GM12875 (cell line): ENCODE measurements around the gene MTM1.
A peak's percentile ranks its signal among the peaks of the same experiment; 100 is the strongest.

Experiments used
- H3K4me3 ChIP-seq: one replicate; pipeline ENCODE4 v1.5.1; 2011; ENCODE audit warnings: low read depth, low read length, control low read depth
- TF ChIP-seq, protein P1 (sequence below): IDR thresholded peaks from 2 replicates; pipeline ENCODE4 v1.5.1; 2011; ENCODE audit warnings: low read depth, mild to moderate bottlenecking, control low read depth, inconsistent platforms, low read length, moderate library complexity, borderline replicate concordance; ENCODE audit not compliant: insufficient read depth

The MTM1 gene

DNA sequence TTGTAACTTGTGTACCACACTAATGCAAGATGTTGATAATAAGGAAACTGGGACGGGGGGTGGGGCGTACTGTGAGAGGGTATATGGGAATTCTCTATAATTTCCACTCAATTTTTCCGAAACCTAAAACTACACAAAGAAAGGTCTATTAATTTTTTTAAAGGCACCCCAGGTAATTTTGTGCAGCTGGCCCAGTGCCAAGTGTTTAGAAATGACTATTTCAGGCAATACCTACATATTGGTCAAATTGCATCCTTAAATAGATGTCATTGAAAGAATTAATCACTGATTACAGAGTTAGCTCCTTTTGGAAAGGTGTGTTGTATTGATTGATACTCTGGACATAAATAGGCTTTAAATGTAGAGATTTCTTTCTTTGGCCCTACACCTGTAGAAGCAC, 114.7 kb downstream of the MTM1 start:
- H3K4me3 ChIP-seq = no peak overlapping the region
- TF ChIP-seq, protein P1, sequence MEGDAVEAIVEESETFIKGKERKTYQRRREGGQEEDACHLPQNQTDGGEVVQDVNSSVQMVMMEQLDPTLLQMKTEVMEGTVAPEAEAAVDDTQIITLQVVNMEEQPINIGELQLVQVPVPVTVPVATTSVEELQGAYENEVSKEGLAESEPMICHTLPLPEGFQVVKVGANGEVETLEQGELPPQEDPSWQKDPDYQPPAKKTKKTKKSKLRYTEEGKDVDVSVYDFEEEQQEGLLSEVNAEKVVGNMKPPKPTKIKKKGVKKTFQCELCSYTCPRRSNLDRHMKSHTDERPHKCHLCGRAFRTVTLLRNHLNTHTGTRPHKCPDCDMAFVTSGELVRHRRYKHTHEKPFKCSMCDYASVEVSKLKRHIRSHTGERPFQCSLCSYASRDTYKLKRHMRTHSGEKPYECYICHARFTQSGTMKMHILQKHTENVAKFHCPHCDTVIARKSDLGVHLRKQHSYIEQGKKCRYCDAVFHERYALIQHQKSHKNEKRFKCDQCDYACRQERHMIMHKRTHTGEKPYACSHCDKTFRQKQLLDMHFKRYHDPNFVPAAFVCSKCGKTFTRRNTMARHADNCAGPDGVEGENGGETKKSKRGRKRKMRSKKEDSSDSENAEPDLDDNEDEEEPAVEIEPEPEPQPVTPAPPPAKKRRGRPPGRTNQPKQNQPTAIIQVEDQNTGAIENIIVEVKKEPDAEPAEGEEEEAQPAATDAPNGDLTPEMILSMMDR = no peak

DNA sequence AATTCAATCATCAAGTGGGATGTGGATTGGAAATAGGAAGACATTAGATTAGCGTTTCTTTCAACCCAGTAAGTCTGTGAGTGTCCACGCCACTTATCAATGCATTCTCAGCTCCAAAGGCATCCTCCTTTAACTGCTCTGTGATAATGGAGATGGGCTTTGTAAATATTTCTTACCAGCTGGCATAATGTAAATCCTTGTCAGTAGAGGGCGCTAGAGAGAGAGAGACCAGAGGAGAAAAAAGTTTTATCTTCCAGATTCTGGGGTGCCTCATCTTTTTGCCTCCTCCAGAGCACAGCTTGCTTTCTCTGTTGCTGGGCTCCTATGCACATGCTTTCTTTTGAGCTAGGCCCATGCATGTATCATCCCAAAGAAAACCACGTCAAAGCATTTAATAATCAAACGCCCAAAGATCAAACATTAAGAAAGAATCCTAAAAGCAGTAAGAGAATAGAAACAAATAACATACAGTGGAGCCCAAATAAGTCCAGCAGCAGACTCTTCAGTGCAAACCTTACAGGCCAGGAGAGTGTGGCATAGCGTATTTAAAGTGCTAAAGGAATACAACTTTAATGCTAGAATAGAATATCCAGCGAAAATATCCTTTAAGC, 115.2 kb downstream of the MTM1 start:
- H3K4me3 ChIP-seq = no peak overlapping the region
- TF ChIP-seq, protein P1 = peak; percentile 35; the same call in 1 of the 2 replicates

DNA sequence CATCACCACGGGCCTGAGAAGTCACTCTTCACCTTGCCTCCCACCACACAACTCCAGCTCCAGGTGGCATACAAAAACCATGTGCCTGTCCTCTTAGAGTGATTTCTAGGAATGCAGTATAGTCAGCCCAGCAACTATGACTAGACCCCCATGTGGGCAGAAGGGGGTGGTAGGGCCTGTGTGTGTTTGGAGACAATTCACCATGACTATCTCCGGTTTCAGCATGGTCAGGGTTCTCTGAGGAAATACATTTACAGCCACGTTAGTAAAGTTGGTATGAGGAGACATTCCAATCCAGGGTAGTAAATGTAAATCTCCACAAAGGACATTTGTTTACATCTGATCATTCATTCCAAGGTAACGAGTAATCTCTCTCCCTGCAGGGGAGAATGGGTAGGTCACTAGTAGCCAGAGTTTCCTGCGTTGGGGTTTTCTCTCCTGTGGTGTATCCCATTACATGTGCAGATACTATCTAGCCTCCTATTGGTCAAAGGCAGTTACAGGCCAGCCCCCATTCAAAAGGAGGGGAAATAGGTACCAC, 120.6 kb downstream of the MTM1 start:
- no peak overlapping the region for H3K4me3 ChIP-seq

DNA sequence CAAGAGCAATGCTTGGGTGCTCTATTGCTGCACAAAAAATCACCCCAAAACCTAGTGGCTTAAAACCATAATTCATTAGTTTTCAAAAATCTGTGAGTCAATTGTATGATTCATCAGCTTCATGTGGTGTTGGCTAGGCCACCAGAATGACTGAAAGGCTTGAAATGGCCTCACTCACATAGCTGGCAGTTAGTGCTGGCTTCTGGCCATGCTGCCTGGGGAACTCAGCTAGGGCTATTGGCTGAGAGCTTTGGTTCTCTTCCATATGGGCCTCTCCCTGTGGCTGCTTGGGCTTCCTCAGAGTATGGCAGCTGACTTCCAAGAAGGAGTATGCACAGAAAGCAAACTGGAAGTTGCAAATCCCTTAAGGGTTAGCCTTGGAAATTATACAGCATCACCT, 121.7 kb downstream of the MTM1 start:
- TF ChIP-seq, protein P1 = no peak
- H3K4me3 ChIP-seq = no peak overlapping the region

More for the DNA sequence above, 120.6 kb downstream of the MTM1 start:
- TF ChIP-seq, protein P1 = no peak

DNA sequence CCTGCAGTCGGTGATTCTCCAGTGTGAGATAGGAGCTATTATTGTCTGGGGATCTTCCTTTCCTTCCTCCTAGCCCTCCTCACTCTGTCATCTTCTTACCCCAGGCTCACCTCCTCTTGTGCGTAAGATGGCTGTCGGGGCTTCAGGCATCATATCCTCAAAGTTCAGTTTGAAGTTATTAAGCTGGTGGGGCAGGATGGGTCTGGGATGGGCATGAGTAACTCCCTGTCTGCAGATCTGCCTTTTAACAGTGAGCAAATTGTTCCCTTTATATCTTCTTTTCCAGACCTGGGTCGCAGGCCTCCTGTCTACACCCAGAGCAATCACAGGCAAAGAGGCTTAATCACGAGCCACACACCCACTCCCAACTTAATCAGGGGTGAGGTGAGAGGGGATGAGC, 123.9 kb downstream of the MTM1 start:
- peak overlapping the region; percentile 57 for H3K4me3 ChIP-seq
- TF ChIP-seq, protein P1 = no peak

DNA sequence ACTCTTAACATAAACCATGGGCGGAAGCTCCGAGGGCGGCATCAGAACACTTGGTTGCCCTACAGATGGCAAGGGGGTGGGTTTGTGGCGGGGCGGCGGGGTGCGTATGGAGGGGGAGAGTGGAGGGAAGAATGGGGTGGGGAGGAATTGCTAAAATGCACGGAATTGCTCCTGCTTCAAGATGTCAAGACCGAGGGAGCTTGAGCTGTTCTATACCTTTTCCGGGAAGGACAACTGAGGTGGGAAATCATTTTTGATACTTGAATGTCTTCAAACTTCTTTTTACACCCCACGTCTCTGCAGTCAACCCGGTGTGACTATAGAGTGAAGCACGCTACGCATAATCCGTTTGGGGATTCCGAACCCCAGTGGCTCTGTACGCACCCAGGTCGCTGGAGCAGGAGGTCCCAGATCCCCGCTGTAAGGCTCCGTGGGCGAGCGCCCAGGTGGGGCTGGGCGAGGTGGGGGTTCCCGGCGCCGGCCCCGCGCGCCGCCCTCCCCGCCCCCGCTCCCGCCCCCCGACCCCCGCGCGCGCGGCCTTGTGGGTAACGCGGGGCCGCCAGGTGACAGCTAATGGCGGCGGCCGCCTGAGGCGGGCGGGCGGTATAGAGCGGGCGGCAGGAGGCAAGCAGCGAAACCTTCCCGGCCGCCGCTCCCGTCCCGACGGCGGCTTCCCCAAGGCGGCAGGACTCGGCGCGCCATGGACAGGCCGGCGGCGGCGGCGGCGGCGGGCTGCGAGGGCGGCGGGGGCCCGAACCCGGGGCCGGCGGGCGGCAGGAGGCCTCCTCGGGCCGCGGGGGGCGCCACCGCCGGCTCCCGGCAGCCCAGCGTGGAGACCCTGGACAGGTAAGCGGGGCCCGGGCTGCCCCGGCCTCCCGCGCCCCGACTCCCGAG, 124.7 kb downstream of the MTM1 start, which contains the start of gene MTMR1:
MTMR1 (plus strand) TSS at position 566 of the 894 bp plus-strand sequence; CDS start at position 701, 135 bp downstream.
- H3K4me3 ChIP-seq = peak within 1 kb of the TSS; percentile 57
- TF ChIP-seq, protein P1 = no peak
